Measurements from ENCODE around the gene TMPRSS4.

DNA sequence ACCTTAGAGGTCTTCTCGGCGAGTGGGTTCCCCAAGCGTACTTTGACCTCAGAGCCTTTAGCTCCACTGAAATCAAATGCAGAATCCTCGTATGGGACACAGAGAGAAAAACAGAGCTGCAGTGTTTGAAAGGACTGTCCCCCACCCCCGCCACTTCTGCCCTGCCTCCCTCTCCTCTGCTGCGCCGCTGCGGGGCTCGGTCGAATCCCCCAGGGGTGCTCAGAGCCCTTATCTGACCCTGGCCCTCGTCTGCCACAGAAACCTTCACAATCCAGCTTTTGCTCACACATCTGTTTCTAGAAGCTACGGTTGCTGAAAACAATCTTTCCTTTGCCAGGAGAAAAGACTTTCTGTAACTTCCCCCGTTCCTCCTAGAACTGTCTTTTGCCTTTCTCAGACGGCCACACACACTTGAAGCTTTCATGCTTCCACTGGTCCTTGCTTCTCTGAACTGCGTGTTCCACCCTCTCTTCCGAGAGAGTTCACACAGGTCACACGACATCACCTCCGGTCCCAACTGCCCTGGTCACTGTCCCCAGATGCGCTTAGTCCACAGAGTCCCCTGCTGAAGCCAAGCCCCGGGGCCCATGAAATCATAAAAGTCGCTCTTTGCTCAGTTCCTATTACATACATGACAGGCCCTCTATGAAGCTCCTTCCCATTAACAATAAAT, 6.1 kb downstream of the TMPRSS4 start:
- TF ChIP-seq, protein P1, sequence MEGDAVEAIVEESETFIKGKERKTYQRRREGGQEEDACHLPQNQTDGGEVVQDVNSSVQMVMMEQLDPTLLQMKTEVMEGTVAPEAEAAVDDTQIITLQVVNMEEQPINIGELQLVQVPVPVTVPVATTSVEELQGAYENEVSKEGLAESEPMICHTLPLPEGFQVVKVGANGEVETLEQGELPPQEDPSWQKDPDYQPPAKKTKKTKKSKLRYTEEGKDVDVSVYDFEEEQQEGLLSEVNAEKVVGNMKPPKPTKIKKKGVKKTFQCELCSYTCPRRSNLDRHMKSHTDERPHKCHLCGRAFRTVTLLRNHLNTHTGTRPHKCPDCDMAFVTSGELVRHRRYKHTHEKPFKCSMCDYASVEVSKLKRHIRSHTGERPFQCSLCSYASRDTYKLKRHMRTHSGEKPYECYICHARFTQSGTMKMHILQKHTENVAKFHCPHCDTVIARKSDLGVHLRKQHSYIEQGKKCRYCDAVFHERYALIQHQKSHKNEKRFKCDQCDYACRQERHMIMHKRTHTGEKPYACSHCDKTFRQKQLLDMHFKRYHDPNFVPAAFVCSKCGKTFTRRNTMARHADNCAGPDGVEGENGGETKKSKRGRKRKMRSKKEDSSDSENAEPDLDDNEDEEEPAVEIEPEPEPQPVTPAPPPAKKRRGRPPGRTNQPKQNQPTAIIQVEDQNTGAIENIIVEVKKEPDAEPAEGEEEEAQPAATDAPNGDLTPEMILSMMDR (IDR thresholded peaks at IDR 0.05), result no peak
- TF ChIP-seq POLR2A (IDR thresholded peaks at IDR 0.05), result no peak

Measured in body of pancreas (tissue), 4 donors.